Astrocyte (in vitro differentiated cells and primary cell): Measurements from ENCODE around the gene DISC1.

Experiments
- CTCF ChIP-seq: IDR thresholded peaks from 2 replicates; pipeline ENCODE4 v1.5.1; 2011; ENCODE audit warnings: low read depth, mild to moderate bottlenecking, inconsistent platforms, low read length, moderate library complexity; ENCODE audit not compliant: insufficient read depth
- EZH2 ChIP-seq: IDR thresholded peaks from 2 replicates; pipeline ENCODE4 v1.6.1; 2012; ENCODE audit warnings: mild to moderate bottlenecking, low read length, inconsistent platforms; ENCODE audit not compliant: insufficient read depth

GRCh38 chr1:231666937-231667608, 40.5 kb downstream of the DISC1 start:
- no peak for TF ChIP-seq CTCF
- TF ChIP-seq EZH2 = no peak
